Spleen (tissue), 7 donors: ENCODE measurements around the gene VWF.

ENCODE experiments used
- POLR2AphosphoS5 ChIP-seq, 3 donors: sonication (generic); formaldehyde crosslinking; IDR thresholded peaks; one replicate each; pipeline ENCODE4 v1.5.1; 2017; ENCODE audit warnings: antibody characterized with exemption in 3 of 3
- TF ChIP-seq, protein P1 (sequence below), 11 experiments: fragments of 200-600 bp in 7 of 11; fragments of 450-650 bp in 4 of 11; sonication (generic) in 4 of 11; IDR thresholded peaks in 8 of 11; conservative IDR thresholded peaks in 3 of 11; 1 replicate in 7 of 11; 2 replicates in 4 of 11; pipeline versions ENCODE4 v1.4.0 to v1.8.0; 2016 to 2021; ENCODE audit warnings: antibody characterized with exemption in 11 of 11, inconsistent platforms in 4 of 11, mild to moderate bottlenecking in 1 of 11
- donor health status: DM: no; HTN: no; CAD: no; lungs with moderate emphysema.
- donor health status: DM: no; HTN: no; CAD: no.
- donor health status: DM: no; HTN: no; CAD: no.

- TF ChIP-seq, protein P1, sequence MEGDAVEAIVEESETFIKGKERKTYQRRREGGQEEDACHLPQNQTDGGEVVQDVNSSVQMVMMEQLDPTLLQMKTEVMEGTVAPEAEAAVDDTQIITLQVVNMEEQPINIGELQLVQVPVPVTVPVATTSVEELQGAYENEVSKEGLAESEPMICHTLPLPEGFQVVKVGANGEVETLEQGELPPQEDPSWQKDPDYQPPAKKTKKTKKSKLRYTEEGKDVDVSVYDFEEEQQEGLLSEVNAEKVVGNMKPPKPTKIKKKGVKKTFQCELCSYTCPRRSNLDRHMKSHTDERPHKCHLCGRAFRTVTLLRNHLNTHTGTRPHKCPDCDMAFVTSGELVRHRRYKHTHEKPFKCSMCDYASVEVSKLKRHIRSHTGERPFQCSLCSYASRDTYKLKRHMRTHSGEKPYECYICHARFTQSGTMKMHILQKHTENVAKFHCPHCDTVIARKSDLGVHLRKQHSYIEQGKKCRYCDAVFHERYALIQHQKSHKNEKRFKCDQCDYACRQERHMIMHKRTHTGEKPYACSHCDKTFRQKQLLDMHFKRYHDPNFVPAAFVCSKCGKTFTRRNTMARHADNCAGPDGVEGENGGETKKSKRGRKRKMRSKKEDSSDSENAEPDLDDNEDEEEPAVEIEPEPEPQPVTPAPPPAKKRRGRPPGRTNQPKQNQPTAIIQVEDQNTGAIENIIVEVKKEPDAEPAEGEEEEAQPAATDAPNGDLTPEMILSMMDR (IDR thresholded peaks at IDR 0.05 in 8 of 11, conservative IDR thresholded peaks at IDR 0.05 in 3 of 11), result no peak
- TF ChIP-seq POLR2AphosphoS5 (IDR thresholded peaks at IDR 0.05), result no peak
Observed at GRCh38 chr12:6026998-6027397, 97.5 kb downstream of the VWF start.
